NK-92 (cell line): Measurements from ENCODE around the gene CTSH.
"Not testable (repeated sequence)": the region's sequence is repeated elsewhere in the genome, so short reads cannot be mapped to it uniquely, and the experiment has no call there.

Experiments
- DNase-seq: peaks from one replicate; lab custom pipeline; 2025; ENCODE audit not compliant: unreplicated experiment; lab: John Stamatoyannopoulos, UW

Gene CTSH

DNA sequence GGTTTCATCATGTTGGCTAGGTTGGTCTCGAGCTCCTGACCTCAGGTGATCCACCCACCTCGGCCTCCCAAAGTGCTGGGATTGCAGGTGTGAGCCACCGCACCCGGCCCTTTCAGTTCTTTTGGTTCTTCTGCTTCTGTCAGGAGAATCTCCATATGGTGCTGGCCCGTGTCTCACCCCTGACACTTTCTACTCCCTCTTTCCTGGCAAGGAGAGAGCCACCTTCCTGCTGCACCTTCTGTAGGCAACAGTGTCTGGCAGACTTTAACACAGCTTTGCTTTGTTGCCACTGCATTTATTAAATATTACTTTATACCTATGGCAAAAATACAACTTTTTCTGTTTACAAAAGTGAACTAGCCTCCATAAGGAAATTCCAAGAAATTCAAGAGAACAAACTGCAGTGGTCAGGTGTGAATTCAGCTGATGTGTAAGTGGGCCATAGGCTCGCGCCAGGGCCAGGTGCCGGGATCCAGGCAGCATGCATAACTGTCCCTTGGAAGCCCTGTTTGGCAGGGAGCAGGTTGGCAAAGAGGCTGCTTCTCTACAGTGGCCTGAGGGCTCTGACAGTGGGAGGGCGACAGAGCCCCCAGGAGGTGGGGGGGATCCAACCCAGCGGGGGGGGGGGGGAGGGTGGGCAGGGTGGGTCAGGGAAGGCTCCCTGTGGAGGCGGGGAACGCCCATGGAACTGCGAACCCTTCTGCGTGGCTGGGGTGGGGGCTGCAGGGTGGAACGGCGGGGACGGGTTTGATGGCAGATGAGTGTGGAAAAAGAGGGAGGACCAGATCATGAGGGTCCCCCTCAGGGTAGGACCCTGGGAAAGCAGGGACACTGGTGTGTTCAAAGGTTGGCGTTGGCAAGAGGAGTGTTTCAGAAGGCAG is 21.1 kb downstream of the CTSH start:
- no peak for DNase-seq

DNA sequence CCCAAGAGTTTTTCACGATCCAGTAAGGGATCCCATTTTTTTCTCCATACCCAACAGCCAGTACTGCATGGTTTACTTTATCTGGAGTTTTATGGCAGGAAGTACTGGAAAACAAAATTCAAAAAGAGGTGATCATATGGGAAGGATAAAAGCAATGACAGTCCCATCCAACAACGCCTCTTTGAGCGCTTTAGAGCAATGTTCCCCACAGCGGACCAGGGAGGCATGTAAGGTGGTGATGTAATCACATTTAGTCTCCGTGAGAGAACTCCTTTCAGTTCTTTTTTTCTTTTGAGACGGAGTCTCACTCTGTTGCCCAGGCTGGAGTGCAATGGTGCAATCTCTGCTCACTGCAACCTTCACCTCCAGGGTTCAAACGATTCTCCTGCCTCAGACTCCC is 21.8 kb downstream of the CTSH start:
- DNase-seq = no peak

DNA sequence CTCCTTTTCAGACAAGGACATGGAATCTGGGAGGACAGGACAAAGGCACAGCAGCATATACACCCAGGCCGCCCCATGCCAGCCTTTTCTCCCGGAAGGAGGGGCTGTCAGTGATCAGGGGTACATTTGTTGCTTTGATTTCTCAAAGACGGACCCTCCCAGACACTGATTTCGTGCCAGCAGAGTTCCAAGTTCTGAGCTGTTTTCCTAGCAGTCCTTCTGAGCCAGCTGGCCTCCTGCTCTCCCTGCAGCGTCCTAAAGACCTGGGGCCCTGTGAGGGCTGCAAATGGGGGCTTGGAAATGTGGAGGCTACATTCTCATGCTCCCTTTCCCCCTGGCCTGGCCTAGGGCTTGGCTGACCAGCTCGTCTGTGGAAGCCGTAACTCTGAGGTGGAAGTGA is 22.3 kb downstream of the CTSH start:
- DNase-seq = no peak

DNA sequence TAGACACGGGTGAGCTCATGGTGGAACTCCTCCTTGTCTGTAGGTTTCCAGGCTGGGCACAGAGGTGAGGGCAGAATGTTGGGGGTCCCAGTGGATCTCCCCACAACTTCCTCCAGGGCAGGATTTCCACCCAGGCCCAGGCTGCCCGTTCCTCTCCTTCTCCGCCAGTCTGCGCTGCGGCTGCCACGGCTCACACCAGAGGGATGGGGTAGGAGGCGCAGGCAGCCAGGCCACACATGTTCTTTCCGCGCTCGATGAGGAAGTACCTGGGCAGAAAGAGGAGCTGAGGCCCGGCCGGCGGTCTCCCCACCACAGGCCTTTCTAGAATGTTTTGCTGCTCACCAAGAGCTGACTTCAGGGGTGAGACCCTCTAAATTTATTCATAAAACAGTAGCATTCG is 22.9 kb downstream of the CTSH start:
- no peak for DNase-seq

DNA sequence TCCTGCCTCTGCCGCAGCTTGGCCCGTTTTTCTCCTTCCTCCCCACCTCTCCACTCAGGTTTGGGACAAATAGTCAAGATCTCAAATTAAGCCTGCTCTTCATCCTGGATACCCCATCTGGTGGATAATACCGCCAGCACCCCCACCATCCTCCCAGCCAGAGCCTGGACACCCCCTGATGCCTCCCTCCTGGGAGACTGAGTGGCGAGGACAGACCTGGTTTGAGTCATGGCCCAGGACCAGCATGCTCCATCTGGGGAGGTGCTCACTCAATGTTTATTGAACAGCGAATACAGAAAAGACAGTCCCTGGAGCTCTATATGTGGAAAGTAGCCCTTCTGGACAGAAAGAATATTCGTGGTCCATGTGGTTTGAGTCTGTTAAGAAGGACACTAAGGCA is 23.3 kb downstream of the CTSH start:
- DNase-seq = no peak

DNA sequence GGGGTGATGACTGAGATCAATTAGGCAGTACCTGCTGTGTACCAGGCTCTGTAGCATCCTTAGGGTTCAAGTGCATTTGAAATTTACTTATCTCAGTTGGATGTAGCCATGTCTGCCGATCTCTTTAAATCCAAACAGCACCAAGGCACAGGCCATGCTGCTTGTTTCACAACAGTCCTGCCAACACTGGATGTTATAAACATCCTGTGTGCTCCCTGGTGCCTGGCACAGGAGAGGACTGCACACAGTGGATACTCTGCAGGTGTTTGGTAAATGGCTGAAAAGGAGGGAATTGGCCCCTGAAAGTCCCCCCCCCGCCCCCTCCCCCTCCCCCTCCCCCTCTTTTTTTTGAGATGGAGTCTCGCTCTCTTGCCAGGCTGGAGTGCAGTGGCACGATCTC is 27.0 kb downstream of the CTSH start:
- no peak for DNase-seq

DNA sequence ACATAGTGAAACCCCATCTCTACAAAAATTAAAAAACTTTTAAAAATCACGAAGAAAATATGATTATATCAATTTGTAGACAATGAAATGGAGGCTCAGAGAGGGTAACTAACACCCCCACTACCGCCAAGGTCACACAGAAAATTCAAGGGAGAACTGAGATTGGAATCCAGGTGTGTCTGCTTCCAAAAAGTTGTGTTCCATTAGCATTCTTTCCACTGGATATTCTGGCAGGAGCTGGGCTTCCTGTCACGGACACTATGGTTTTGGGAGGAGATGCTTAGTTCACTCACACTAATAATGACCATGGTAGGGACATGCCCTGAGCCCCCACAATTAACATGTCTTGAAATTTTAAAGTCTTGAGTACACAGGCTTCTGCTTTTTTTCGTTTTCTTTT is 28.8 kb downstream of the CTSH start:
- no peak for DNase-seq

DNA sequence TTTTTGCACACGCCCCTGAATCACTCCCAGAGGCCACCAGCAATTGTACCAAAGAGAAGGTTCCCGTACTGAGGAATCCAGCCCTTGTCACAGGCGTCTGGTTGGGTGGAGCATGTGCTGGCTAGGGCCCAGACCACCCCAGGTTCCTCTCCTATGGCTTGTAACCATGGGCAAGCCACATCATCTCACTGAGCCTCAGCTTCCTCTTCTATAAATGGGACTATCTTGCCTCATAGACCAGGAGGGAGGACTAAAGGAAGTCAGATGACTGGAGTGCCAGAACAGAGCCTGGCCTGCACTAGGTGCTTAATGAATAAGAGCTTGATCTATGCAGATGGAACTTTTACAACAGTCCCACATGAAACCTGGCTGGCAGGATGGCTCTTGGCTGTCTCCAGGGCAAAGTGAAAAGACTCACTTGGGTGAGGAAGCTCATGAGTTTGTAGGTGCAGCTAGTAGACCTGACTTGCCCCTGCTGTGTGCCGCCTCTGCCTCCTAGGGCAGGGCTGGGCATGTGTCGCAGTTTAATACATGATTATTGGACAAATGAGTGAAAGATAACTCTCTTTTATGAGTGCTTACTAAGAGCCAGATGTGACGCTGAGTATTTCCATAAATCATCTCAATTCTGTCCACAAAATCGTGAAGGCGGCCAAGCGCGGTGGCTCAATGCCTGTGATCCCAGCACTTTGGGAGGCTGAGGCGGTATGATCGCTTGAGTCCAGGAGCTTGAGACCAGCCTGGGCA is 29.3 kb downstream of the CTSH start:
- DNase-seq = no peak

DNA sequence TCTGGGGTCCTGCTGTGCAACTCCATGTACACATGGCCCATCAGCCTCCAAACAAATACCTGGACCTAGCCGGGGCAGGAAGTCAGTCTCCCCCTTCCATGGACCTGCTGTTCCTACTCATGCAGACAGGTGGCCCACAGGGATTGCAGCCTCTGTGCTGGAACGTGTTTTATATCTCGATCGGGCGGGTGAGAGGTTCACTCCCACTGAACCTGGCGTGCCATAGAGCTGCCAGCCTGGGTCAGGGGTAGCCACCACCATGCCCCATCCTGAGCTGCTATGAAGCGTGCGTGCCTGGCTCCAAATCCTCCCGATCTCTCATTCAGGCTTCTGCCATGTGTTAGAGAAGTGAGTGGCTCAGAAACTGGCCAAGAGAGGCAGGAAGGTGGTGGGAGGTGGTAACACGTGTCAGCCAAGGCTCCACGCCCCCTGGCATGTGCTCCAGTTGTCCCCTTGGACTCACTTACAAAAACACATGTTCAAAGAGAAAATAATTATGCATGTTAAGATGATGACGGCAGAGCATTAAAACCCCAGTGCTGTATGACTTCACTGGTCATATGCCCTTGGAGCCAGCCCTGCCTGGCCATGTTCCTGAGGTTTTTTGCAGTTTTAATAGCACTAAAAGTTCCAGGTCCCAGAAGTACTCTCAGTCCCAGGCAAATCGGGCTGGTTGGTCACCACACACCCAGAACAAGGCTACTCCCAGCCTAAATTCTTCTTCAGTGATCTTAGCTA is 30.6 kb downstream of the CTSH start:
- no peak for DNase-seq

DNA sequence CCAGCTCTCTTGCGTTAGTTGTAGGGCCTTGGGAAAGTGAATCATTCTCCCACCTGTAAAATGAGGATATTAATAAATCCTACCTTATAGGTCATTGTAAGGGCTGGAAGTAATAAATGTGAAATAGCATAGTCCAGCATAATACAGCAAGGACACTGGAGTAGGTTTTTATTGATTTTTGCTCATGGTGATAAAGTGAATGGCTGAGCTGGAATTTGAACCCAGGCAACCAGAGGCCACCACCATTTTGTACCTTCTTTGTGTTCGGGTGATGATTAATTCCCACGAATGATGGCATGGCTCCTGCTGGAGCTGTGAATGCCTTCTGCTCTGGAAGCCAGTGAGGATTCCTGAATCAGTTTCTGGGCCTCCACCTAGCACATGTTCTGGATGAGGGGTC is 31.8 kb downstream of the CTSH start:
- DNase-seq = no peak

DNA sequence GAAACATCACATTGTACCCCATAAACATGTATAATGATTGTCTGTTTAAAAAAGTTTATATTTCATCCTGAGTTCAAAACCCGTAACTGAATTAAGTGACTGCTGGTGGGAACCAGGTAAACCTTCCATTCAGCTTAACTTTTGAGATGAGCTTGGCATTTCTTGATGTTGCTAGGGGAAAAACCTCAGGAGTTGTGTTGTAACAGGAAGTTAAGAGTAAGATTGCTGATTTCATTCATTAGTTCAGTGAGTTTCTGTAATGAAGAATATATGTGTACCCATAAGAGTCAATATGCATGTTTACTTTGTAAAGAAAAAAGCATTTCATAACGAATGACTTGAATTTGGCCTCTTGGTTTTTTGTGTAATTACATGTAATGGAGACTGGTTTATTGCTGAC is 32.5 kb downstream of the CTSH start:
- no peak for DNase-seq

DNA sequence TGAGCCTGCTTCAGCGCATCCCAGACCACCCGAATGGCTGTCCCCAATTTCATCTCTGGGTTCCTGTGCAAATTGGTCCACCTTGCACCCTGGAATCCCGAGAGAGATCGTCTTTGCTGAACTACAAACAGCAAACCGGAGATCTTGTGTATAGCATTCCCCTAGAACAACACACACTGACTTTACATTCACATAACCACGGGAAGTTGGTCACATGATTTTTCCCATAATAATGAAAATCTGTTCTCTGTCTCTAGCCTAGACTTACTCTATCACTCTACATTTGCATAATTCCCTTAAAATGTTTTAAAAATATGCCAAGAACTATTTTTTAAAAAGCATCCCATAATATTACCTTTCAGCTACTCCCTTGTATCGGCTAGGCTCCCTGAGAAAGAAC is 34.6 kb downstream of the CTSH start:
- no peak for DNase-seq

DNA sequence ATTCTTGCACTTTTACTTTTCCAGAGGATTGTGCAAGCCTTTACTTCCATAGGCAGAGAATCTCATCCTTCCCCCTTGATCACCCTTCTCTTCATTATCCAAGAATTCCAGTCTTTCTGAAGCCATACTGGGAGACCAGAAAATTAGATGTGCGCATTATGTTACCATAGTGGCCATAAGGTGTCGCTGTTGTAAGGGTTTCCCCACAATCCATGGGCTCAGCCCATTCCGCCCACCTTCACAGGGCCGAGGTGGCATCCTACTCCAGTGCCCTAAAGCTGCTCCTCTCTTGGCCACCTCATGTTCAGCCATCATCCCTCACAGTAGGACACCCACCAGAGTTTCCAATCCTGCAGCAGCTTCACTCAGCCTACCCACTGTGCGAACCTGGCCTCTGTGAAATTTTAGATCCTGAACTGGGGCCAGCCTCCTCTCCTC is 35.0 kb downstream of the CTSH start:
- no peak for DNase-seq

DNA sequence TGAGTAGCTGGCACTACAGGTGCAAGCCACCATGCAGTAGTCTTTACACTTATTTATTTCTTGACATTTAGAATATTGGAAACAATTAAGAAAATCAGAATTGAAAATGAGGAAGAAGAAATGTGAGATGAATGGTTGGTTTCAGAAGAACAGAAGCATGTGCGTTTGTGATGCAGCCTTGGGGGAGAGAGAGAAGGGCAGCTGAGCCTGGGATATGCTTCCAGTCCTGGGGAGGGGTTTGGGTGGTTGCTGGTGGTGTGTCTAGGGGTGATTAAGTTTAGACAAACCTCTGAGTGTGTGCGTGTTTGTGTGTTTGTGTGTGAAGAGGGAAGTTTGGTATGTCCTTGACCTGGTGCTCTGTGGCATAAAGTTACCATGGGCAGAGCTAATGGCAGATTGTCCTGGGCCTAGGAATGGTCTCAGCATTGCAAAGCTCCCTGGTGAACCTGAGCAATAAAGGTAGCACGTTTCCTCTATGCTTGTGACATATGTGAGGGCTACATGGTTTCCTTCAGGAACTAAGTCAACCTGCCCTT is 35.6 kb downstream of the CTSH start:
- DNase-seq = no peak

DNA sequence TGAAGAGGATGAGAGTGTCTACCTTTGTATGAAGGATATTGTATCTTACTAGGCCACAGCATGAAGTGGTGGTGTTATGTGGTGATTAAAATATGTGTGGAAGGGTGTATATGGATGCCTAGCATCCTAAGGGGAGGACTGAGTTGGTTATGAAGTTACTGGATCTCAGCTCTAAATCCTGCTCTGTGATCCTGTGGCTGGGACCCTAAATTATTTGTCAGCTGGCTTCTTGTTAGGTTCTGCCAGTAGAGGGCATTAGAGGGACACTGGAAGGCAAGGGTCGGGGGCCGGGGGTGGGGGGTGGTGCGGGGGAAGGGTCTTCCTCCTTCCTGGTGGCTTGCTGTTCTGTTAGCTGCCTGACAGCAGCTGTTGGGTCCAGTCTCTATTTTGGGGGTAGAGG is 37.3 kb downstream of the CTSH start:
- no peak for DNase-seq

DNA sequence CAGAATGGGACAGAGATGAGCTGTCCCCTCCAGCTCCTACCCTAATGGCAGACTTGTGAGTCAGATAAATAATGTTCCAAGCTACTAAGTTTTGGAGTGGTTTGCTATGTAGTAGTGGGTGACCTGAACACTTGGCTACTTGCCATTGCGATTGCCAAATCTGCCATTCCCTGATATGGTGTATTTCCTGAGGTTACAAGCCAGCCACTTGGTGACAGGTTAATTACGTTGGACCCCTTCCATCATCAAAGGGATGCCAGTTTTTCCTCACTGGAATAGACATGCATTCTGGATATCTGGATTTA is 38.6 kb downstream of the CTSH start:
- DNase-seq = no peak

DNA sequence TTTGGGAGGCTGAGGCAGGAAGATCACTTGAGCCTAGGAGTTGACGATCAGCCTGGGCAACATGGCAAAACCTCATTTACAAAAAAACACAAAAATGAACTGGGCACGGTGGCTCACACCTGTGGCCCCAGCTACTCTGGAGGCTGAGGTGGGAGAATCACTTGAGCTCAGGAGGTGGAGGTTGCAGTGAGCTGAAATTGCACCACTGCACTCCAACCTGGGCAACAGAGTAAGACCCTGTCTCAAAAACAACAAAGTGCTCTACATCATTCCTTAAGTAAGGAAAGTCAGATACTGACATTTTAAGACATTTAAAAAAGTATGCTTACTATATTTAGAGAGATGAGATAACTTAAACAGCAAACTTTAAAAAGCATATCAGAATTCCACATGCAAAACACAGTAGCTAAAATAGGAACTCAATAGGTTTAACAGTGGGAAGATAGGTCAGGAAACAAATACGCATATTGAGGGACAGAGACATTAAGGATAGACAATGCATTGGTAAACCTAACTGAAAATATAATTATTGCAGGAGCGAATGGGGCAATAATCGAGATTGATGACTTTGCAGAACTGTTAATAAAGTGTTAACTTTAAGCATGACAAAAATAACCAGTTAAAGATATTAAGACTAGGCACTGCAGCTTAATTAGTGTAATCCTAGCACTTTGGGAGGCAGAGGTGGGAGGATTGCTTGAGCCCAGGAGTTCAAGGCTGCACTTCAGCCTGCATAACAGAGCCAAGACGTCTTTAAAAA is 40.1 kb downstream of the CTSH start:
- DNase-seq = no peak

DNA sequence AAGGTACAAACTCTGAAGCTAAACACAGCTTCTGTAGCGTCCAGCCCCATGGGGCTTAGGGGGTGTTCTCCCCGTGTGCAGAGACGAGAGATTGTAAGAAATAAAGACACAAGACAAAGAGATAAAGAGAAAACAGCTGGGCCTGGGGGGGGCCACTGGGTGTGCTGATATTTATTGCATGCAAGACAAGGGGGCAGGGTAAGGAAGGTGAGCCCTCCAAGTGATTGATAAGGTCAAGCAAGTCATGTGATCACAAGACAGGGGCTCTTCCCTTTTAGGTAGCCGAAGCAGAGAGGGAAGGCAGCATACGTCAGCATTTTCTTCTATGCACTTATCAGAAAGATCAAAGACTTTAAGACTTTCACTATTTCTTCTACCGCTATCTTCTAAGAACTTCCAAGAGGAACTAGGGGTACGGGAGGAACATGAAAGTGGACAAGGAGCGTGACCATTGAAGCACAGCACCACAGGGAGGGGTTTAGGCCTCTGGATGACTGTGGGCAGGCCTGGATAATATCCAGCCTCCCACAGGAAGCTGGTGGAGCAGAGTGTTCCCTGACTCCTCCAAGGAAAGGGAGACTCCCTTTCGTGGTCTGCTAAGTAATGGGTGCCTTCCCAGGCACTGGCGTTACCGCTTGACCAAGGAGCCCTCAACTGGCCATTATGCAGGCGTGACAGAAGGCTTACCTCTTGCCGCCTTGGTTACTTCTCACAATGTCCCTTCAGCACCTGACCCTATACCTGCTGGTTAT is 42.4 kb downstream of the CTSH start:
- not testable (repeated sequence) for DNase-seq

DNA sequence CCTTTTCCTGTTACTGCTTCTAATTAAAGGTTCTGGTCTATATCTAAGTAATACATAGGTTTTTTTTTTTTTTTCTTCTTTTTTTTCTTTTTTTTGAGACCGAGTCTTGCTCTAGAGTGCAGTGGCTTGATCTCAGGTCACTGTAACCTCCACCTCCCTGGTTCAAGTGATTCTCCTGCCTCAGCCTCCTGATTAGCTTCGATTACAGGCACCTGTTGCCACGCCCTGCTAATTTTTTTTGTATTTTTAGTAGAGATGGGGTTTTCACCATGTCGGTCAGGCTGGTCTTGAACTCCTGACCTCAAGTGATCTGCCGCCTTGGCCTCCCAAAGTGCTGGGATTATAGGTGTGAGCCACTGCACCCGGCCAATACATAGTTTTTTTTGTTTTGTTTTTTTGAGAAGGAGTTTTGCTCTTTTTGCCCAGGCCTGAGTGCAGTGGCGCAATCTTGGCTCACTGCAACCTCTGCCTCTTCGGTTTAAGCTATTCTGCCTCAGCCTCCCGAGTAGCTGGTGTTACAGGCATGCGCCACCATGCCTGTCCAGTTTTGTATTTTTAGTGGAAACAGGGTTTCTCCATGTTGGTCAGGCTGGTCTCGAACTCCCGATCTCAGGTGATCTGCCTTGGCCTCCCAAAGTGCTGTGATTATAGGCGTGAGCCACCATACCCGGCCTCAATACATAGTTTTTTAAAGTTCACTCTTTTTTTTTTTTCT is 43.9 kb downstream of the CTSH start:
- DNase-seq = not testable (repeated sequence)

DNA sequence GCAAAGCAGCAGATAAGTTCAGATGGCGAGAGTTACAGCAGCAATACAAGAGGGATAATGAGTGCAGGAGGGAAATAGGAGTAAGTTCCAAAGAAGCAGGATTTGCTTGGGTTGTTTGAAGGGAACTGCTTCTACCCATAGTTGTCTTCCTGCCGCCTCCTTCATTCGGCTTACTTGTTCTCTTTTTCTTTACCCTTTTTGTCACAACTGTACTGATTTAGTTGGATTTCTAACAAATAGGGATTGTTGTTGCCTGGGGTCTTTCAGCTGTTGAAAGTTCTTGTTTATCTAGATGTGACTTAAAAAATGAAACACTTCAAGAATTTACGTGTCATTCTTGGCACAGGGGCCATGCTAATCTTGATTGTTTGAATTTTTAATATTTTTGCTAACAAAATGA is 46.3 kb downstream of the CTSH start:
- no peak for DNase-seq
